B cell (primary cell): ENCODE data around the gene PRRC2A.

Experiments used
- CTCF ChIP-seq: fragments of 200-600 bp; IDR thresholded peaks from one replicate; pipeline ENCODE4 v1.8.0; 2022; ENCODE audit warnings: antibody characterized with exemption, mild to moderate bottlenecking
- EZH2 ChIP-seq: IDR thresholded peaks from 2 replicates; pipeline ENCODE4 v1.6.1; 2012; ENCODE audit warnings: borderline replicate concordance, low read depth, mild to moderate bottlenecking, moderate library complexity, low read length; ENCODE audit not compliant: insufficient read depth, poor library complexity, severe bottlenecking

- no peak for TF ChIP-seq EZH2
- no peak for TF ChIP-seq CTCF
Observed at GRCh38 chr6:31621991-31622390, 1.5 kb downstream of the PRRC2A start.
